WTC11 (cell line): ENCODE measurements around the gene R3HDM4. TPM values are rescaled to one million over a fixed set of nuclear protein-coding genes. Genes with fewer than 3 reads are reported as not detected.

Source experiments
- ATAC-seq: fragments of 200-7000 bp; cut with Tn5 transposase; 2 replicates; pipeline ENCODE4 v1.10.0; 2021; ENCODE audit warnings: mild to moderate bottlenecking, moderate library complexity
- CTCF ChIA-PET: fragments of 300-600 bp; sonication (Branson Sonifier 250); formaldehyde crosslinking; loops from one replicate; lab custom pipeline; 2021; ENCODE audit warnings: antibody characterized with exemption; lab: Charles Lee
- POLR2A ChIA-PET: fragments of 350-600 bp; sonication (Branson Sonifier 250); formaldehyde crosslinking; loops from one replicate; lab custom pipeline; 2021; ENCODE audit warnings: antibody characterized with exemption; lab: Charles Lee
- DNase-seq: peaks from one replicate; pipeline ENCODE4 v3.0.0; 2021; ENCODE audit warnings: low spot score
- H3K27ac Mint-ChIP-seq: 2 replicates; pipeline ENCODE4 v1.8.0; 2021; ENCODE audit warnings: mixed read lengths
- H3K27me3 Mint-ChIP-seq: 2 replicates; pipeline ENCODE4 v1.8.0; 2021; ENCODE audit warnings: low read depth, mild to moderate bottlenecking, moderate library complexity, mixed read lengths
- H3K36me3 Mint-ChIP-seq: 2 replicates; pipeline ENCODE4 v1.8.0; 2021; ENCODE audit warnings: mixed read lengths
- H3K4me1 Mint-ChIP-seq: 2 replicates; pipeline ENCODE4 v1.8.0; 2022; ENCODE audit warnings: mixed read lengths
- H3K4me3 Mint-ChIP-seq: 2 replicates; pipeline ENCODE4 v1.8.0; 2021; ENCODE audit warnings: mild to moderate bottlenecking, moderate library complexity, mixed read lengths
- H3K9me3 Mint-ChIP-seq: 2 replicates; pipeline ENCODE4 v1.8.0; 2021; ENCODE audit warnings: mixed read lengths
- ARID4B ChIP-seq: sonication (generic); formaldehyde crosslinking; IDR thresholded peaks from 2 replicates; pipeline ENCODE4 v1.8.0; 2023; ENCODE audit warnings: missing genetic modification reagents, mild to moderate bottlenecking, borderline replicate concordance
- CBFB ChIP-seq: sonication (generic); formaldehyde crosslinking; IDR thresholded peaks from 2 replicates; pipeline ENCODE4 v1.8.1; 2022; ENCODE audit warnings: mild to moderate bottlenecking, low read depth, missing genetic modification reagents
- CTCF ChIP-seq: fragments of 200-600 bp; IDR thresholded peaks from 2 replicates; pipeline ENCODE4 v1.8.0; 2022; ENCODE audit warnings: antibody characterized with exemption
- FOXP4 ChIP-seq: sonication (generic); formaldehyde crosslinking; IDR thresholded peaks from 2 replicates; pipeline ENCODE4 v1.8.0; 2022; ENCODE audit warnings: mild to moderate bottlenecking, missing genetic modification reagents
- JAZF1 ChIP-seq: fragments of 250-450 bp; sonication (Bioruptor Pico); IDR thresholded peaks from 2 replicates; pipeline ENCODE4 v1.9.0; 2021; ENCODE audit warnings: moderate library complexity, mild to moderate bottlenecking, inconsistent platforms
- NR3C1 ChIP-seq: sonication (generic); formaldehyde crosslinking; conservative IDR thresholded peaks from 2 replicates; pipeline ENCODE4 v1.8.1; 2023; ENCODE audit warnings: low read depth, mild to moderate bottlenecking, missing genetic modification reagents
- PRDM15 ChIP-seq: sonication (generic); formaldehyde crosslinking; IDR thresholded peaks from 2 replicates; pipeline ENCODE4 v1.8.0; 2022; ENCODE audit warnings: missing genetic modification reagents
- STAT6 ChIP-seq: sonication (generic); formaldehyde crosslinking; conservative IDR thresholded peaks from 2 replicates; pipeline ENCODE4 v1.8.1; 2023; ENCODE audit warnings: mild to moderate bottlenecking, low read depth, missing genetic modification reagents, moderate library complexity
- TCF7 ChIP-seq: sonication (generic); formaldehyde crosslinking; IDR thresholded peaks from 2 replicates; pipeline ENCODE4 v1.8.0; 2022; ENCODE audit warnings: mild to moderate bottlenecking, low read depth, missing genetic modification reagents, moderate library complexity
- TEAD4 ChIP-seq: sonication (generic); formaldehyde crosslinking; IDR thresholded peaks from 2 replicates; pipeline ENCODE4 v1.8.0; 2022; ENCODE audit warnings: mild to moderate bottlenecking, missing genetic modification reagents
- TP53 ChIP-seq: sonication (generic); formaldehyde crosslinking; IDR thresholded peaks from 2 replicates; pipeline ENCODE4 v1.8.1; 2023; ENCODE audit warnings: mild to moderate bottlenecking, missing genetic modification reagents
- ZBTB21 ChIP-seq: sonication (generic); formaldehyde crosslinking; IDR thresholded peaks from 2 replicates; pipeline ENCODE4 v1.8.1; 2023; ENCODE audit warnings: mild to moderate bottlenecking, missing genetic modification reagents, borderline replicate concordance
- ZBTB43 ChIP-seq: sonication (generic); formaldehyde crosslinking; IDR thresholded peaks from 2 replicates; pipeline ENCODE4 v1.8.1; 2023; ENCODE audit warnings: mild to moderate bottlenecking, missing genetic modification reagents
- ZMAT4 ChIP-seq: fragments of 250-450 bp; sonication (Bioruptor Pico); IDR thresholded peaks from 2 replicates; pipeline ENCODE4 v1.9.0; 2021; ENCODE audit warnings: mild to moderate bottlenecking
- ZNF425 ChIP-seq: fragments of 250-450 bp; sonication (Bioruptor Pico); conservative IDR thresholded peaks from 2 replicates; pipeline ENCODE4 v1.9.0; 2021; ENCODE audit warnings: mild to moderate bottlenecking
- total RNA-seq: library from RNA; stranded (reverse); gene quantifications from 3 replicates; pipeline ENCODE4 v1.2.3, GENCODE V29; 2021

R3HDM4 gene
- total RNA-seq, 1 experiment from 2014 or later = 99.5 TPM

GRCh38 chr19:906480-906879 is 6.5 kb downstream of the R3HDM4 start (continued):
- no peak for TF ChIP-seq STAT6 (CRISPR knock-in tag)
- TF ChIP-seq ARID4B (CRISPR knock-in tag) = no peak
- no peak for TF ChIP-seq TP53 (CRISPR knock-in tag)
- no peak for TF ChIP-seq ZNF425
- no peak for TF ChIP-seq CTCF
- TF ChIP-seq TEAD4 (CRISPR knock-in tag) = no peak
- no peak for TF ChIP-seq ZMAT4
- no peak for TF ChIP-seq NR3C1 (CRISPR knock-in tag)
- TF ChIP-seq FOXP4 (CRISPR knock-in tag) = no peak

- ATAC-seq = no peak
- Mint-ChIP-seq H3K36me3 (0 out of 2 replicates have a peak, but pooled peaks cover 3% of the 10 kb centered on the region), H3K27ac (peak overlapping the region; percentile 21; the same call in 1 of the 2 replicates), H3K4me3 (no peak overlapping the region), H3K27me3 (no peaks in the 10 kb centered on the region), H3K9me3 (no peaks in the 10 kb centered on the region), H3K4me1 (peaks cover 2% of the 10 kb centered on the region; the same call in 1 of the 2 replicates)
- ChIA-PET POLR2A (interaction anchor here (0.6 kb wide), 1 partner anchor 131 kb away, joined by 3 read pairs; no protein-coding TSS in a partner anchor), CTCF (no interaction called here)
- no peak for DNase-seq
- TF ChIP-seq ZBTB43 (no peak), JAZF1 (CRISPR knock-in tag) (no peak), ZBTB21 (no peak), TCF7 (no peak), CBFB (CRISPR knock-in tag) (no peak), PRDM15 (CRISPR knock-in tag) (no peak)
Observed at GRCh38 chr19:904545-904944, 8.5 kb downstream of the R3HDM4 start.
